Endothelial cell of umbilical vein (primary cell): ENCODE data around the gene TRNT1.

Experiments
- CTCF ChIP-seq, 2 donors: IDR thresholded peaks; 1 replicate in 1 of 2; 2 replicates in 1 of 2; pipeline ENCODE4 v1.5.1; 2011; ENCODE audit warnings: low read length in 2 of 2, mild to moderate bottlenecking in 2 of 2, moderate library complexity in 2 of 2, control low read depth in 1 of 2, inconsistent platforms in 1 of 2, low read depth in 1 of 2; ENCODE audit not compliant: insufficient read depth in 1 of 2; ENCODE audit errors: extremely low read depth in 1 of 2
- EZH2 ChIP-seq: IDR thresholded peaks from 2 replicates; pipeline ENCODE4 v1.6.1; 2012; ENCODE audit warnings: borderline replicate concordance, low read depth, mild to moderate bottlenecking, moderate library complexity, low read length, inconsistent platforms; ENCODE audit not compliant: severe bottlenecking
- FOS ChIP-seq: IDR thresholded peaks from 2 replicates; pipeline ENCODE4 v1.6.1; 2011; ENCODE audit warnings: mild to moderate bottlenecking, low read length, moderate library complexity, borderline replicate concordance; ENCODE audit not compliant: insufficient read depth
- GATA2 ChIP-seq: IDR thresholded peaks from 2 replicates; pipeline ENCODE4 v1.7.0; 2011; ENCODE audit warnings: low read depth, mild to moderate bottlenecking, moderate library complexity, mixed read lengths, low read length; ENCODE audit not compliant: insufficient read length, insufficient read depth
- JUN ChIP-seq: IDR thresholded peaks from 2 replicates; pipeline ENCODE4 v1.6.1; 2011; ENCODE audit warnings: borderline replicate concordance, low read depth; ENCODE audit not compliant: insufficient read length, insufficient read depth
- MYC ChIP-seq: IDR thresholded peaks from one replicate; pipeline ENCODE4 v1.6.1; 2011; ENCODE audit warnings: mild to moderate bottlenecking, low read depth, low read length
- POLR2A ChIP-seq: IDR thresholded peaks from 2 replicates; pipeline ENCODE4 v1.6.1; 2012; ENCODE audit warnings: low read depth, mild to moderate bottlenecking, control low read depth, low read length
- POLR2AphosphoS5 ChIP-seq: IDR thresholded peaks from 2 replicates; pipeline ENCODE4 v1.6.1; 2012; ENCODE audit warnings: low read depth, mild to moderate bottlenecking, control low read depth, low read length, moderate library complexity; ENCODE audit not compliant: insufficient read depth
- TF ChIP-seq, protein P1 (sequence below): IDR thresholded peaks from 2 replicates; pipeline ENCODE4 v1.6.1; 2011; ENCODE audit not compliant: insufficient read depth, insufficient read length

GRCh38 chr3:3151513-3151912, 24.8 kb downstream of the TRNT1 start:
- no peak for TF ChIP-seq POLR2AphosphoS5
- TF ChIP-seq MYC = no peak
- no peak for TF ChIP-seq CTCF (IDR thresholded peaks at IDR 0.05; ENCODE audit: extremely low read depth in 1 of 2, insufficient read depth in 1 of 2, low read depth in 1 of 2, low read length in 2 of 2)
- TF ChIP-seq POLR2A = no peak
- no peak for TF ChIP-seq JUN
- TF ChIP-seq, protein P1, sequence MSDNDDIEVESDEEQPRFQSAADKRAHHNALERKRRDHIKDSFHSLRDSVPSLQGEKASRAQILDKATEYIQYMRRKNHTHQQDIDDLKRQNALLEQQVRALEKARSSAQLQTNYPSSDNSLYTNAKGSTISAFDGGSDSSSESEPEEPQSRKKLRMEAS = no peak
- no peak for TF ChIP-seq EZH2
- TF ChIP-seq GATA2 = no peak
- TF ChIP-seq FOS = no peak
